ENCODE measurements around the gene DLG5.

- no peak for TF ChIP-seq CTCF (IDR thresholded peaks at IDR 0.05)
- no peak for TF ChIP-seq POLR2A (IDR thresholded peaks at IDR 0.05)
These were observed 154.7 kb downstream of the DLG5 start for GRCh38 chr10:77771851-77772250.

All from Peyer's patch (tissue), 4 donors.